Ovary (tissue), 9 donors: ENCODE data around the gene AUTS2. TPM values are rescaled to one million over a fixed set of nuclear protein-coding genes. Genes with fewer than 3 reads are reported as not detected.

Experiments
- DNase-seq, 5 donors: peaks; one replicate each; pipeline ENCODE4 v3.0.0-alpha.2; 2019 to 2020
- H3K27ac ChIP-seq, 2 donors: fragments of 200-600 bp; one replicate each; pipeline versions ENCODE4 v1.5.1 to v1.8.0; 2019 to 2022
- H3K27me3 ChIP-seq: fragments of 200-600 bp; one replicate; pipeline ENCODE4 v1.8.0; 2022
- H3K36me3 ChIP-seq: fragments of 200-600 bp; sonication (generic); one replicate; pipeline ENCODE4 v1.5.1; 2019
- H3K4me1 ChIP-seq: one replicate; pipeline ENCODE4 v1.8.1; 2013; ENCODE audit warnings: mild to moderate bottlenecking, moderate library complexity; ENCODE audit not compliant: insufficient read depth
- H3K4me3 ChIP-seq: fragments of 200-600 bp; sonication (generic); one replicate; pipeline ENCODE4 v1.5.1; 2017
- H3K9me3 ChIP-seq, 2 donors: fragments of 200-600 bp in 1 of 2; sonication (generic) in 1 of 2; one replicate each; pipeline versions ENCODE4 v1.5.1 to v1.8.1; 2013 to 2019; ENCODE audit warnings: mild to moderate bottlenecking in 1 of 2, moderate library complexity in 1 of 2
- CTCF ChIP-seq, 3 donors: fragments of 450-650 bp in 2 of 3; fragments of 200-600 bp in 1 of 3; IDR thresholded peaks; one replicate each; pipeline versions ENCODE4 v1.5.1 to v1.8.0; 2016 to 2022; ENCODE audit warnings: antibody characterized with exemption in 3 of 3, mild to moderate bottlenecking in 1 of 3
- EP300 ChIP-seq: sonication (generic); formaldehyde crosslinking; IDR thresholded peaks from one replicate; pipeline ENCODE4 v1.6.1; 2017; ENCODE audit warnings: antibody characterized with exemption
- POLR2A ChIP-seq: fragments of 450-650 bp; IDR thresholded peaks from one replicate; pipeline ENCODE4 v1.6.1; 2017; ENCODE audit warnings: antibody characterized with exemption, mild to moderate bottlenecking, moderate library complexity
- WGBS, 3 donors: extraction: QIAGEN DNeasy Blood & Tissue Kit in 1 of 3; methylation state at CpG; one replicate each; pipeline versions ENCODE4 v1.1.5 to v1.1.7; 2013 to 2017; 5-methylcytosine and 5-hydroxymethylcytosine counted together
- intact Hi-C, 4 donors: fragments of 100-400 bp; cut with DNase I; formaldehyde crosslinking; loops; one replicate each; pipeline versions ENCODE4 v1.11.0 to v1.15.1; 2022 to 2023
- polyA plus RNA-seq, 2 donors: library from polyadenylated mRNA; stranded (reverse); fragments of 200-250 nt in 1 of 2; fragments of 350-450 nt in 1 of 2; fragmentation: Illumina TruSeq in 1 of 2; extraction: RNeasy Lipid Tissue Mini Kit (QIAGEN cat#74804) in 1 of 2; gene quantifications; one replicate each; pipeline ENCODE4 v1.2.3, GENCODE V29; 2013 to 2014
- total RNA-seq, 7 donors: library from RNA; depleted of rRNA in 2 of 7; stranded (reverse); fragments of >200 nt in 2 of 7; fragmentation: NEBNext Ultra II Directional in 3 of 7; extraction: Animal tissue kit (Norgen Biotek cat#: 25700) in 3 of 7; gene quantifications; one replicate each; pipeline versions ENCODE4 v1.1.0 to v1.2.4, GENCODE V29; 2016 to 2023
- donor health status: DM: no; HTN: no; CAD: no; lungs with moderate emphysema.
- donor health status: DM: no; HTN: no; CAD: no.
- donor health status: Bipolar disorder and iron deficiency.
- donor health status: DM: yes; HTN: yes; CAD: no.
- donor health status: DM: no; HTN: no; CAD: no.
- donor health status: DM: yes; HTN: yes; CAD: no.

Gene AUTS2
- total and polyA plus RNA-seq, 9 donors: 18.3 to 60.9 (median 44.9) TPM

GRCh38 chr7:70219061-70219460, 620.8 kb downstream of the AUTS2 start:
- Histone ChIP-seq H3K4me1 (no peaks in the 10 kb centered on the region), H3K9me3 (no peaks in the 10 kb centered on the region), H3K4me3 (no peak overlapping the region), H3K36me3 (no peaks in the 10 kb centered on the region), H3K27ac (no peak overlapping the region), H3K27me3 (no peaks in the 10 kb centered on the region)
- intact Hi-C loops: no loop called here
- DNase-seq: no peak
- TF ChIP-seq POLR2A (no peak), EP300 (no peak), CTCF (IDR thresholded peaks at IDR 0.05) (no peak)
- 97 to 98% (median 97%) methylated on average over 4 of the region's 4 CpGs for WGBS, 3 donors

- intact Hi-C loops: no loop called here
These were observed 631.0 kb downstream of the AUTS2 start for GRCh38 chr7:70229242-70229641.

GRCh38 chr7:70230761-70231160, 632.5 kb downstream of the AUTS2 start:
- intact Hi-C loops: no loop called here
- DNase-seq: no peak
- no peak for TF ChIP-seq POLR2A
- no peak for TF ChIP-seq EP300
- no peak for TF ChIP-seq CTCF (IDR thresholded peaks at IDR 0.05)
- 97 to 100% (median 99%) methylated on average over 3 of the region's 3 CpGs for WGBS, 3 donors
- H3K4me1 ChIP-seq: no peaks in the 10 kb centered on the region
- no peaks in the 10 kb centered on the region for H3K36me3 ChIP-seq
- H3K4me3 ChIP-seq: no peak overlapping the region
- H3K9me3 ChIP-seq: no peaks in the 10 kb centered on the region
- no peaks in the 10 kb centered on the region for H3K27me3 ChIP-seq
- no peak overlapping the region for H3K27ac ChIP-seq

More at GRCh38 chr7:70229242-70229641, 631.0 kb downstream of the AUTS2 start:
- TF ChIP-seq CTCF (IDR thresholded peaks at IDR 0.05): no peak
- no peak for TF ChIP-seq POLR2A
- TF ChIP-seq EP300: no peak
- Histone ChIP-seq H3K27me3 (no peaks in the 10 kb centered on the region), H3K27ac (no peak overlapping the region), H3K9me3 (no peaks in the 10 kb centered on the region), H3K4me1 (no peaks in the 10 kb centered on the region), H3K36me3 (no peaks in the 10 kb centered on the region), H3K4me3 (no peak overlapping the region)
- DNase-seq: no peak

- WGBS, 3 donors: 96 to 98% (median 98%) methylated on average over 5 of the region's 5 CpGs
- TF ChIP-seq EP300: no peak
- no peak for TF ChIP-seq POLR2A
- TF ChIP-seq CTCF (IDR thresholded peaks at IDR 0.05): no peak
- DNase-seq: no peak
- no peak overlapping the region for H3K27ac ChIP-seq
- H3K4me1 ChIP-seq: peaks cover 3% of the 10 kb centered on the region
- no peaks in the 10 kb centered on the region for H3K27me3 ChIP-seq
- no peak overlapping the region for H3K4me3 ChIP-seq
- intact Hi-C loops: no loop called here
- no peaks in the 10 kb centered on the region for H3K36me3 ChIP-seq
- H3K9me3 ChIP-seq: no peaks in the 10 kb centered on the region
These were observed 635.5 kb downstream of the AUTS2 start for GRCh38 chr7:70233776-70234175.

GRCh38 chr7:70237256-70237655, 639.0 kb downstream of the AUTS2 start:
- DNase-seq: no peak

More at GRCh38 chr7:70237256-70237655, 639.0 kb downstream of the AUTS2 start:
- TF ChIP-seq CTCF (IDR thresholded peaks at IDR 0.05): no peak
- intact Hi-C loops: no loop called here
- Histone ChIP-seq H3K36me3 (no peaks in the 10 kb centered on the region), H3K4me3 (no peak overlapping the region), H3K27me3 (no peaks in the 10 kb centered on the region), H3K4me1 (peaks cover 3% of the 10 kb centered on the region), H3K27ac (no peak overlapping the region), H3K9me3 (no peaks in the 10 kb centered on the region)
- 88 to 95% (median 90%) methylated on average over 1 of the region's 1 CpG for WGBS, 3 donors
